Liver (tissue), 3 donors: ENCODE data around the gene SLC37A2.

Source experiments
- EGR1 ChIP-seq, 2 donors: IDR thresholded peaks; 2 replicates each; pipeline ENCODE4 v1.6.1; 2016 to 2018; ENCODE audit warnings: antibody characterized with exemption in 2 of 2, low read depth in 2 of 2
- GABPA ChIP-seq, 2 donors: IDR thresholded peaks in 1 of 2; conservative IDR thresholded peaks in 1 of 2; 2 replicates each; pipeline ENCODE4 v1.6.1; 2016; ENCODE audit warnings: antibody characterized with exemption in 2 of 2, mild to moderate bottlenecking in 1 of 2, moderate library complexity in 1 of 2
- HNF4G ChIP-seq: IDR thresholded peaks from 2 replicates; pipeline ENCODE4 v1.6.1; 2016; ENCODE audit warnings: antibody characterized with exemption
- JUND ChIP-seq, 2 donors: IDR thresholded peaks; 2 replicates each; pipeline ENCODE4 v1.6.1; 2016; ENCODE audit warnings: antibody characterized with exemption in 2 of 2
- RAD21 ChIP-seq, 2 donors: IDR thresholded peaks; 2 replicates each; pipeline ENCODE4 v1.6.1; 2016; ENCODE audit warnings: antibody characterized with exemption in 2 of 2, mild to moderate bottlenecking in 2 of 2
- RXRA ChIP-seq, 2 donors: IDR thresholded peaks; 2 replicates each; pipeline ENCODE4 v1.6.1; 2017 to 2018; ENCODE audit warnings: antibody characterized with exemption in 2 of 2, mild to moderate bottlenecking in 1 of 2
- TAF1 ChIP-seq: conservative IDR thresholded peaks from 2 replicates; pipeline ENCODE4 v1.6.1; 2016; ENCODE audit warnings: antibody characterized with exemption, mild to moderate bottlenecking
- YY1 ChIP-seq: IDR thresholded peaks from 2 replicates; pipeline ENCODE4 v1.6.1; 2016; ENCODE audit warnings: antibody characterized with exemption, mild to moderate bottlenecking
- TF ChIP-seq, protein P1 (sequence below): fragments of 150-350 bp; IDR thresholded peaks from 2 replicates; pipeline ENCODE4 v1.5.1; 2017; ENCODE audit warnings: improper control_type of control experiment, low read depth, low read length; ENCODE audit not compliant: missing input control
- TF ChIP-seq, protein P2 (sequence below): IDR thresholded peaks from 2 replicates; pipeline ENCODE4 v1.6.1; 2016; ENCODE audit warnings: antibody characterized with exemption, mild to moderate bottlenecking
- TF ChIP-seq, protein P3 (sequence below): IDR thresholded peaks from 2 replicates; pipeline ENCODE4 v1.6.1; 2016; ENCODE audit warnings: antibody characterized with exemption
- TF ChIP-seq, protein P4 (sequence below): IDR thresholded peaks from 2 replicates; pipeline ENCODE4 v1.6.1; 2016; ENCODE audit warnings: antibody characterized with exemption
- donor health status: healthy.
- donor health status: healthy.

DNA sequence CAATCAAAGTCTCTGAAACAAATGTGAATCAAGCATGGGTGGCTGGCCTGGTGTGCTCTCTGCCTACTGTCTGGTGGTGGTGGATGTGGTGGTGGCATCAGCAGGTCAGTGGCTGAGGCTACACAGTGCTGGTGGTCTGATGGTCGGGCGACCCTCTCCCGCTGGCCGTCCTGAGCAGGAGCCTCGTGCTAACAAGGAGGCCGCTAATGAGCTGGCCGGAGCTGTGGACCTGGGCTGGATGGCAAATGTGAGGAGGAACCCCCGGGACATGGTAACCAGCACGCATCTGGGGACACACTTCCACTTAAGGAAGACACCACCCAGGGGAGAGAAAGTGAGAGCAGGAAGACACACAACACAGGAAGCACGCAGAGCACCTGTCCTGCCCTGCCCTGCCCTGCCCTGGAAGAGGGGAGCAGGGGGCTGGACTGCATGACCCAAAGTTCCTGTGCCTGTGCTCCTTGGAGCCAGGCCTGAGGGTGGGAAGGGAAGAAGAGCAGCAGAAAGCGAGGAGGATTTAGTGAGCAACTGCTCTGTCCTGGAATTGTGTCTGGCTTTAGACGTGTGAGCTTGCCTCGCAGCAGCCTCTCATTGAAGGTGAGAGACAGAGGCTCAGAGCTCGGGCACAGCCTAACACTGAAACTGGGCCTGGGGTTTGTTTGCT, 23.7 kb downstream of the SLC37A2 start:
- TF ChIP-seq JUND (IDR thresholded peaks at IDR 0.05) (no peak), GABPA (IDR thresholded peaks at IDR 0.05 in 1 of 2, conservative IDR thresholded peaks at IDR 0.05 in 1 of 2) (no peak), TAF1 (no peak), EGR1 (IDR thresholded peaks at IDR 0.05; ENCODE audit: low read depth in 2 of 2) (no peak), YY1 (no peak), RAD21 (IDR thresholded peaks at IDR 0.05) (no peak), RXRA (IDR thresholded peaks at IDR 0.05) (no peak), HNF4G (no peak)
- TF ChIP-seq, protein P1, sequence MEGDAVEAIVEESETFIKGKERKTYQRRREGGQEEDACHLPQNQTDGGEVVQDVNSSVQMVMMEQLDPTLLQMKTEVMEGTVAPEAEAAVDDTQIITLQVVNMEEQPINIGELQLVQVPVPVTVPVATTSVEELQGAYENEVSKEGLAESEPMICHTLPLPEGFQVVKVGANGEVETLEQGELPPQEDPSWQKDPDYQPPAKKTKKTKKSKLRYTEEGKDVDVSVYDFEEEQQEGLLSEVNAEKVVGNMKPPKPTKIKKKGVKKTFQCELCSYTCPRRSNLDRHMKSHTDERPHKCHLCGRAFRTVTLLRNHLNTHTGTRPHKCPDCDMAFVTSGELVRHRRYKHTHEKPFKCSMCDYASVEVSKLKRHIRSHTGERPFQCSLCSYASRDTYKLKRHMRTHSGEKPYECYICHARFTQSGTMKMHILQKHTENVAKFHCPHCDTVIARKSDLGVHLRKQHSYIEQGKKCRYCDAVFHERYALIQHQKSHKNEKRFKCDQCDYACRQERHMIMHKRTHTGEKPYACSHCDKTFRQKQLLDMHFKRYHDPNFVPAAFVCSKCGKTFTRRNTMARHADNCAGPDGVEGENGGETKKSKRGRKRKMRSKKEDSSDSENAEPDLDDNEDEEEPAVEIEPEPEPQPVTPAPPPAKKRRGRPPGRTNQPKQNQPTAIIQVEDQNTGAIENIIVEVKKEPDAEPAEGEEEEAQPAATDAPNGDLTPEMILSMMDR, result no peak
- TF ChIP-seq, protein P2, sequence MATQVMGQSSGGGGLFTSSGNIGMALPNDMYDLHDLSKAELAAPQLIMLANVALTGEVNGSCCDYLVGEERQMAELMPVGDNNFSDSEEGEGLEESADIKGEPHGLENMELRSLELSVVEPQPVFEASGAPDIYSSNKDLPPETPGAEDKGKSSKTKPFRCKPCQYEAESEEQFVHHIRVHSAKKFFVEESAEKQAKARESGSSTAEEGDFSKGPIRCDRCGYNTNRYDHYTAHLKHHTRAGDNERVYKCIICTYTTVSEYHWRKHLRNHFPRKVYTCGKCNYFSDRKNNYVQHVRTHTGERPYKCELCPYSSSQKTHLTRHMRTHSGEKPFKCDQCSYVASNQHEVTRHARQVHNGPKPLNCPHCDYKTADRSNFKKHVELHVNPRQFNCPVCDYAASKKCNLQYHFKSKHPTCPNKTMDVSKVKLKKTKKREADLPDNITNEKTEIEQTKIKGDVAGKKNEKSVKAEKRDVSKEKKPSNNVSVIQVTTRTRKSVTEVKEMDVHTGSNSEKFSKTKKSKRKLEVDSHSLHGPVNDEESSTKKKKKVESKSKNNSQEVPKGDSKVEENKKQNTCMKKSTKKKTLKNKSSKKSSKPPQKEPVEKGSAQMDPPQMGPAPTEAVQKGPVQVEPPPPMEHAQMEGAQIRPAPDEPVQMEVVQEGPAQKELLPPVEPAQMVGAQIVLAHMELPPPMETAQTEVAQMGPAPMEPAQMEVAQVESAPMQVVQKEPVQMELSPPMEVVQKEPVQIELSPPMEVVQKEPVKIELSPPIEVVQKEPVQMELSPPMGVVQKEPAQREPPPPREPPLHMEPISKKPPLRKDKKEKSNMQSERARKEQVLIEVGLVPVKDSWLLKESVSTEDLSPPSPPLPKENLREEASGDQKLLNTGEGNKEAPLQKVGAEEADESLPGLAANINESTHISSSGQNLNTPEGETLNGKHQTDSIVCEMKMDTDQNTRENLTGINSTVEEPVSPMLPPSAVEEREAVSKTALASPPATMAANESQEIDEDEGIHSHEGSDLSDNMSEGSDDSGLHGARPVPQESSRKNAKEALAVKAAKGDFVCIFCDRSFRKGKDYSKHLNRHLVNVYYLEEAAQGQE, result no peak
- TF ChIP-seq, protein P3, sequence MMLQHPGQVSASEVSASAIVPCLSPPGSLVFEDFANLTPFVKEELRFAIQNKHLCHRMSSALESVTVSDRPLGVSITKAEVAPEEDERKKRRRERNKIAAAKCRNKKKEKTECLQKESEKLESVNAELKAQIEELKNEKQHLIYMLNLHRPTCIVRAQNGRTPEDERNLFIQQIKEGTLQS, result no peak
- TF ChIP-seq, protein P4, sequence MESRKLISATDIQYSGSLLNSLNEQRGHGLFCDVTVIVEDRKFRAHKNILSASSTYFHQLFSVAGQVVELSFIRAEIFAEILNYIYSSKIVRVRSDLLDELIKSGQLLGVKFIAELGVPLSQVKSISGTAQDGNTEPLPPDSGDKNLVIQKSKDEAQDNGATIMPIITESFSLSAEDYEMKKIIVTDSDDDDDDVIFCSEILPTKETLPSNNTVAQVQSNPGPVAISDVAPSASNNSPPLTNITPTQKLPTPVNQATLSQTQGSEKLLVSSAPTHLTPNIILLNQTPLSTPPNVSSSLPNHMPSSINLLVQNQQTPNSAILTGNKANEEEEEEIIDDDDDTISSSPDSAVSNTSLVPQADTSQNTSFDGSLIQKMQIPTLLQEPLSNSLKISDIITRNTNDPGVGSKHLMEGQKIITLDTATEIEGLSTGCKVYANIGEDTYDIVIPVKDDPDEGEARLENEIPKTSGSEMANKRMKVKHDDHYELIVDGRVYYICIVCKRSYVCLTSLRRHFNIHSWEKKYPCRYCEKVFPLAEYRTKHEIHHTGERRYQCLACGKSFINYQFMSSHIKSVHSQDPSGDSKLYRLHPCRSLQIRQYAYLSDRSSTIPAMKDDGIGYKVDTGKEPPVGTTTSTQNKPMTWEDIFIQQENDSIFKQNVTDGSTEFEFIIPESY, result no peak
